Neutrophil (primary cell): ENCODE measurements around the gene ATL2.
"Not testable (repeated sequence)": the region's sequence is repeated elsewhere in the genome, so short reads cannot be mapped to it uniquely, and the experiment has no call there.

Experiments
- H3K27ac ChIP-seq: fragments of 200-600 bp; sonication (generic); 2 replicates; pipeline ENCODE4 v1.5.1; 2016; ENCODE audit warnings: mild to moderate bottlenecking, moderate library complexity
- H3K27me3 ChIP-seq: fragments of 200-600 bp; sonication (generic); 2 replicates; pipeline ENCODE4 v1.6.0; 2016; ENCODE audit warnings: mild to moderate bottlenecking
- H3K36me3 ChIP-seq: fragments of 200-600 bp; sonication (generic); 2 replicates; pipeline ENCODE4 v1.5.1; 2017
- H3K4me1 ChIP-seq, 2 experiments: fragments of 200-600 bp in 1 of 2; sonication (generic) in 1 of 2; 1 replicate in 1 of 2; 2 replicates in 1 of 2; pipeline versions ENCODE4 v1.5.1 to v1.6.1; 2013 to 2016; ENCODE audit warnings: low read depth in 1 of 2, low read length in 1 of 2, mild to moderate bottlenecking in 1 of 2, moderate library complexity in 1 of 2; ENCODE audit not compliant: control insufficient read depth in 1 of 2, insufficient read depth in 1 of 2
- H3K4me3 ChIP-seq, 2 experiments: fragments of 200-600 bp in 1 of 2; sonication (generic) in 1 of 2; 1 replicate in 1 of 2; 2 replicates in 1 of 2; pipeline ENCODE4 v1.5.1; 2013 to 2016; ENCODE audit warnings: low read depth in 1 of 2, low read length in 1 of 2, mild to moderate bottlenecking in 1 of 2, moderate library complexity in 1 of 2
- H3K9me3 ChIP-seq: fragments of 200-600 bp; sonication (generic); 2 replicates; pipeline ENCODE4 v1.5.1; 2016
- TF ChIP-seq, protein P1 (sequence below): fragments of 200-600 bp; sonication (generic); IDR thresholded peaks from 2 replicates; pipeline ENCODE4 v1.5.1; 2016; ENCODE audit warnings: antibody characterized with exemption

ATL2 gene

DNA sequence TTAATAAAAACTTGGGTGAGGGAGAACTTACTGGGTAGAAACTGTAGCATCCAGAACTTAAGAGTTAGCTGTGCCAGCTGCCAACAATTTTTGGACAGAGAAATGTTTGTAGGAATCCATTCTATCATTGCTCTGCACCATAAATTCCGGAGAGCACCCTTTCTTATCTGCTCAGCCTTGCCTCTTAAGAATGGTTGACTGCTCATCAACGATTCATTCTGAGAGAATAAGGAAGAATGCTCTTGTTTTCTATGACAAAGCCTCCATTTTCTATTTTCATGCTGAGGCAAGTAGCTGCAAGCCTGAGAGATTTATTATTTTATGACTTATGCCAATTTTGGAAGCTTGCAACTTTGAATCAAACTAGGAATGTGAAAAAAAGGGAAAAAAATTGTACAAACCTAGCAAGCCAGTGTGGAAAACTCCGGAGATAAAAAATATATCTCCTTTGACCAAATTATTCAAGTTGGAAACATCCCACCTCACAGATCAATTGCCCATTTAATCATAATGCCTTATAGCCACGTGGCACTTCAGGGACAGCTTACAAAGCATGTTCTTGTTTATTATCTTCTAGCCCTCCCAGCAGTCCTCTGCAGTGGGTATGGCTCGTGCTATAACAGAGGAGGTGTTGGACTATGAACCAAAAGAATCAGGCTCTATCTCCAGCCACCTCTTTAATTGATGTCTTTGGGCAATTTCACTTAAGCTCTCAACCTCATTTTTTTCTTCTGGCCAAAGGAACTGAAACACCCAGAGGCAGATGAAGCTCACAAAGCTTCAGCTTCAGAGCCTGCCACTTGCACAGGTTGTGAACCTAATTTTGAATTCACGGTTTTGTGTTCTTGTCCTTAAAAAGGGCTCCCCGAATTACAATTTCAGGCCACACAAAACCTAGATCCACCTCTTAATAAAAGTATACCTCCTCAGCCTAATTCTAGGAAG lies 40.9 kb upstream of the ATL2 start:
- Histone ChIP-seq H3K9me3 (peaks cover 1% of the 10 kb centered on the region), H3K4me1 (no peaks in the 10 kb centered on the region), H3K36me3 (no peaks in the 10 kb centered on the region), H3K27me3 (peaks cover 4% of the 10 kb centered on the region), H3K4me3 (no peak overlapping the region), H3K27ac (no peak overlapping the region)
- TF ChIP-seq, protein P1, sequence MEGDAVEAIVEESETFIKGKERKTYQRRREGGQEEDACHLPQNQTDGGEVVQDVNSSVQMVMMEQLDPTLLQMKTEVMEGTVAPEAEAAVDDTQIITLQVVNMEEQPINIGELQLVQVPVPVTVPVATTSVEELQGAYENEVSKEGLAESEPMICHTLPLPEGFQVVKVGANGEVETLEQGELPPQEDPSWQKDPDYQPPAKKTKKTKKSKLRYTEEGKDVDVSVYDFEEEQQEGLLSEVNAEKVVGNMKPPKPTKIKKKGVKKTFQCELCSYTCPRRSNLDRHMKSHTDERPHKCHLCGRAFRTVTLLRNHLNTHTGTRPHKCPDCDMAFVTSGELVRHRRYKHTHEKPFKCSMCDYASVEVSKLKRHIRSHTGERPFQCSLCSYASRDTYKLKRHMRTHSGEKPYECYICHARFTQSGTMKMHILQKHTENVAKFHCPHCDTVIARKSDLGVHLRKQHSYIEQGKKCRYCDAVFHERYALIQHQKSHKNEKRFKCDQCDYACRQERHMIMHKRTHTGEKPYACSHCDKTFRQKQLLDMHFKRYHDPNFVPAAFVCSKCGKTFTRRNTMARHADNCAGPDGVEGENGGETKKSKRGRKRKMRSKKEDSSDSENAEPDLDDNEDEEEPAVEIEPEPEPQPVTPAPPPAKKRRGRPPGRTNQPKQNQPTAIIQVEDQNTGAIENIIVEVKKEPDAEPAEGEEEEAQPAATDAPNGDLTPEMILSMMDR, result no peak

DNA sequence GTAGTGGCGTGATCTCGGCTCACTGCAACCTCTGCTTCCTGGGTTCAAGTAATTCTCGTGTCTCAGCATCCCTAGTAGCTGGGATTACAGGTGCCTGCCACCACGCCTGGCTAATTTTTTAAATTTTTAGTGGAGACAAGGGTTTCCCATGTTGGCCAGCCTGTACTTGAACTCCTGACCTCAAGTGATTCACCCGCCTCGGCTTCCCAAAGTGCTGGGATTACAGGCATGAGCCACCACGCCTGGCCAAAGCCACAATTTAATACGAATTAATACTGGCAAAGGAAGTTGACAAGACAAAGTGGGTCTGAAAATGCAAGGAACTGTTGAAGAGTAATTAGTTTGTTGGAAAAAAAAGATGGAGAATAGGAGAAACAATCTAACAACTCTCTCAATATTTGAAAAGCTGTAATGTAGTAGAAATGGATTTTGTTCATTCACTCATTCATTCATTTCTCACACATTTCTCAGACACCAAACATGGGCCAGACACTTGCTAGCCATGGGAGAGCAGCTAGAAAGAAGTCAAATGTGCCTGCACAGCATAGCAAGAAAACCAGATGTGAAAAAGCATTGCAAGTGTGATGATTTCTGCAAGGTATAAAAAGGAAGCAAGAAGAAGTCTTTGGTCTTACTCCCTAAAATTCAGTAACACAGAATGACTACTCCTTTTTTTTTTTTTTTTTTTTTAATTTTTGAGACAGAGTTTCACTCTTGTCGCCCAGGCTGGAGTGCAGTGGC lies 39.4 kb upstream of the ATL2 start:
- TF ChIP-seq, protein P1, result no peak
- H3K4me1 ChIP-seq, result no peaks in the 10 kb centered on the region

DNA sequence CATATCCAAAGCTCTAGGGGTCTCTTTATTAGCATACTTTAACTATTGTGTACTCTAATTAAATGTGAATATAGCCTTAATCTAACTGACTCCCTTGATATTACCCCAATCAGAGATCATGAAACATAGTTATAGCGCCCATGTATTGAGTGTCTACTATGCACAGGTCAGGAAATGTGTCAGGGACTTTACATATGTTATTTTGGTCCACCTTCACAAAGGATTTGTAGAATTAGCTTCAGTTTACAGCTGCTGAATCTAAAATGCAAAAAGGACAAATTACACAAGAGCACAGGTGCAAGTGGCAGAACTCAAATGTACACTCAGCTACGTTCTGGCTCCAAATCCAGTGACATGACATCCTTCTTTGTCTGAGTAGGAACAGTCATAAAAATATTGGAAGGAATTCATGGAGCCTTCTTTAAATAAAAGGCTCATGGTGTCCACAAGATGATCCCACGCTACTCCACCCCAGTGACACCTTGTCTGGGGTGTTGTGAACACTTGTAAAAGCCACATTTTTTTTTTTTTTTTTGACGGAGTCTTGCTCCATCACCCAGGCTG lies 38.7 kb upstream of the ATL2 start:
- Histone ChIP-seq H3K36me3 (no peaks in the 10 kb centered on the region), H3K27me3 (peaks cover 4% of the 10 kb centered on the region), H3K27ac (no peak overlapping the region), H3K4me1 (no peaks in the 10 kb centered on the region), H3K4me3 (no peak overlapping the region), H3K9me3 (peaks cover 3% of the 10 kb centered on the region)
- TF ChIP-seq, protein P1, result no peak

More for the DNA sequence above, 39.4 kb upstream of the ATL2 start:
- Histone ChIP-seq H3K27me3 (peaks cover 4% of the 10 kb centered on the region), H3K36me3 (no peaks in the 10 kb centered on the region), H3K9me3 (peaks cover 3% of the 10 kb centered on the region), H3K27ac (no peak overlapping the region), H3K4me3 (no peak overlapping the region)

DNA sequence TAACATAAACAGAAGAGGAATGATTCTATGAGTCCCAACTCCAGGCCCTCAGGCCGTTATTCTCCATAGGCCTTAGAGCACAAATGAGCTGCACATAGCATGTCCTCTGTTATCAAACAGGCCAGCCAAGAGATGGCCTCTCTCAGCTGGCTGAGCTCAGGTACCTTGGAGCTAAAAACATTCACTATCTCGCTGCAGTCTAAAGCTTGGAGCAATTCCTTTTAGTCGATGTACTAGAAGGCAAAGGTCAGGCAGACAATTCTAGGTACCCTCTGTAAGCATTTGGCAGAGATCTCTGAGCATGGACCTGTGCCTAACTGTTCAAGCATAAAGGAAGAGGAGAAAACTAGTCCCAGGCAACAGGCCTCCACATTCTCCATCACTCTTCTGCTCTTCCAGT lies 38.0 kb upstream of the ATL2 start:
- Histone ChIP-seq H3K36me3 (no peaks in the 10 kb centered on the region), H3K27ac (no peak overlapping the region), H3K27me3 (peaks cover 4% of the 10 kb centered on the region), H3K9me3 (peaks cover 3% of the 10 kb centered on the region), H3K4me3 (no peak overlapping the region), H3K4me1 (no peaks in the 10 kb centered on the region)
- TF ChIP-seq, protein P1, result no peak

DNA sequence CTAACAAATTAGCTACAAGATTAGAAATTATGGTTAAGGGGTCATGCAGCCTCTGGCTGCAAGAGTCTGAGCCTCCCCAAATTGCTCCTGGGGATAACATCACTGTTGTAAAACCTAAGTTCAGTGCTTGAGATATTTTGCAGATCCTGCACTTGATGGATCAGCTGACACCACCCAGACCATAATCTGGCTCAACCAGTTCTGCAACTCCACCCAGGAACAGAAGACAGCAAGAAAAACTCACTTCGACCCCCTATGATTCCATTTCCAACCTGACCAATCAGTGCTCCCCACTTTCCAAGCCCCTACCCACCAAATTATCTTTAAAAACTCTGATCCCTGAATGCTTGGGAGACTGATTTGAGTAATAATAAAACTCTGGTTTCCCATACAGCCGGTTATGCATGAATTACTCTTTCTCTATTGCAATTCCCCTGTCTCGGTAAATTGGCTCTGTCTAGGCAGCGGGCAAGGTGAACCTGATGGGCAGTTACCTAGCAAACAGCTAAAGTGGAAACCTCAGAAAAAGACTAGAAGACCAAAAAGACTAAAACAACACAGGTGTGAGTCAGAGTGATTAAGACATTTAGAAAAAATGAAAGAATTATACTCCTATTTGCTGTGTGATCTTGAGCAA lies 35.3 kb upstream of the ATL2 start:
- not testable (repeated sequence) for H3K4me3 ChIP-seq, H3K9me3 ChIP-seq

More for the DNA sequence above, 35.3 kb upstream of the ATL2 start:
- not testable (repeated sequence) for H3K27me3 ChIP-seq, H3K27ac ChIP-seq, H3K36me3 ChIP-seq, H3K4me1 ChIP-seq
